Measurements from ENCODE around the gene ENPP7. TPM values are rescaled to one million over a fixed set of nuclear protein-coding genes. Genes with fewer than 3 reads are reported as not detected.
A peak's percentile ranks its signal among the peaks of the same experiment; 100 is the strongest.

ENPP7 gene
- total and polyA plus RNA-seq, 11 donors: not detected

DNA sequence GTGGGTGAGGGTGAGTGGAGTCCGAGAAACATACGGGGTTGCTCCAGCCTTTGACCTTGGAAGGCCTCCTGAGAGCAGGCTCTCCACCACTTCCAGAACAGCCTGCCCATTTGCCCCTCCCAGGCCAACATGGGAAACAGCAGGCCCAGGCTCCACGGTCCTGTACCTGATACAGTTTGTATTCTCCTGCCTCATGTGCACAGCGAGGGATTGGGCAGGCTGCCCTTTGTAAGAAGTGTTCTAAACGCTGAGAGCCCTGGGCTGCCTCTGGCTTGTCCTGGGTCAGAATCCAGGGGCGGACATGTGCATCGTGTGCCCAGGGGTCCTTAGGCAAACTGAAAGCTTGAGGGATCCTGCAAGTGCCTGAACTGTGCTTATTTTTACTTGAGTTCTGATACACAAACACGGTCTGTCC is 43.8 kb downstream of the ENPP7 start:
- H3K27me3 ChIP-seq: peaks cover 0 to 57% (median 10%) of the 10 kb centered on the region in 9 donors
- WGBS, 4 donors: 85 to 89% (median 86%) methylated on average over 8 of the region's 8 CpGs
- intact Hi-C loops (cut with DNase I): no loop called here

DNA sequence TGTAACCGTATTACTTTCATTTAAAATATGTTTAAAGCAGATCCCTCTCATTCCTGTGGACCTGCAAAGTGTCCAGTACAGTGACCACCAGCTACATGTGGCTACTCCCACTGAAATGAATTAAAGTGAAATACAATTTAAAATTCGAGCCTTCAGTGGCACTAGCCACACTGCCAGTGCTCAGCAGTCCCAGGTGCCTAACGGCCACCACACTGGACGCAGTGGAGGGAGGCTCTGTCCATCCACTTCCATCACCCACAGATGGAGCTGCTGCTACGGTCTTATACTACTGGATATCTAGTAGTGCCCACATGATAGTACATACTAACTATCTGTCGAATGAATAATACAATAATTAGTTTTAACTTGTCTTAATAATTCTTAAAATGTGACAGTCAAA is 44.9 kb downstream of the ENPP7 start:
- ATAC-seq: no peak
- intact Hi-C loops (cut with DNase I): loop anchor here in 3 of 10 donors (2.0 to 5.0 kb wide), 2 partner anchors 29 to 33 kb away; no protein-coding TSS in a partner anchor
- Histone ChIP-seq H3K27ac (no peak overlapping the region), H3K36me3 (no peaks in the 10 kb centered on the region), H3K27me3 (peaks cover 0 to 63% (median 10%) of the 10 kb centered on the region in 9 donors), H3K4me1 (peaks cover 0 to 34% (median 17%) of the 10 kb centered on the region in 12 donors), H3K4me3 (no peak overlapping the region), H3K9me3 (no peaks in the 10 kb centered on the region)
- TF ChIP-seq, protein P1, sequence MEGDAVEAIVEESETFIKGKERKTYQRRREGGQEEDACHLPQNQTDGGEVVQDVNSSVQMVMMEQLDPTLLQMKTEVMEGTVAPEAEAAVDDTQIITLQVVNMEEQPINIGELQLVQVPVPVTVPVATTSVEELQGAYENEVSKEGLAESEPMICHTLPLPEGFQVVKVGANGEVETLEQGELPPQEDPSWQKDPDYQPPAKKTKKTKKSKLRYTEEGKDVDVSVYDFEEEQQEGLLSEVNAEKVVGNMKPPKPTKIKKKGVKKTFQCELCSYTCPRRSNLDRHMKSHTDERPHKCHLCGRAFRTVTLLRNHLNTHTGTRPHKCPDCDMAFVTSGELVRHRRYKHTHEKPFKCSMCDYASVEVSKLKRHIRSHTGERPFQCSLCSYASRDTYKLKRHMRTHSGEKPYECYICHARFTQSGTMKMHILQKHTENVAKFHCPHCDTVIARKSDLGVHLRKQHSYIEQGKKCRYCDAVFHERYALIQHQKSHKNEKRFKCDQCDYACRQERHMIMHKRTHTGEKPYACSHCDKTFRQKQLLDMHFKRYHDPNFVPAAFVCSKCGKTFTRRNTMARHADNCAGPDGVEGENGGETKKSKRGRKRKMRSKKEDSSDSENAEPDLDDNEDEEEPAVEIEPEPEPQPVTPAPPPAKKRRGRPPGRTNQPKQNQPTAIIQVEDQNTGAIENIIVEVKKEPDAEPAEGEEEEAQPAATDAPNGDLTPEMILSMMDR (IDR thresholded peaks at IDR 0.05): no peak
- TF ChIP-seq POLR2A (IDR thresholded peaks at IDR 0.05): no peak
- 85 to 89% (median 87%) methylated on average over 6 of the region's 6 CpGs for WGBS, 4 donors
- no peak for DNase-seq

More for the DNA sequence above, 43.8 kb downstream of the ENPP7 start:
- Histone ChIP-seq H3K4me3 (no peak overlapping the region), H3K36me3 (no peaks in the 10 kb centered on the region), H3K27ac (no peak overlapping the region), H3K4me1 (peaks cover 0 to 28% (median 17%) of the 10 kb centered on the region in 12 donors), H3K9me3 (no peaks in the 10 kb centered on the region)
- DNase-seq (peak in 1 of 5 donors; percentile 33), ATAC-seq (no peak)
- TF ChIP-seq POLR2A (IDR thresholded peaks at IDR 0.05): no peak
- TF ChIP-seq, protein P1 (IDR thresholded peaks at IDR 0.05): no peak

DNA sequence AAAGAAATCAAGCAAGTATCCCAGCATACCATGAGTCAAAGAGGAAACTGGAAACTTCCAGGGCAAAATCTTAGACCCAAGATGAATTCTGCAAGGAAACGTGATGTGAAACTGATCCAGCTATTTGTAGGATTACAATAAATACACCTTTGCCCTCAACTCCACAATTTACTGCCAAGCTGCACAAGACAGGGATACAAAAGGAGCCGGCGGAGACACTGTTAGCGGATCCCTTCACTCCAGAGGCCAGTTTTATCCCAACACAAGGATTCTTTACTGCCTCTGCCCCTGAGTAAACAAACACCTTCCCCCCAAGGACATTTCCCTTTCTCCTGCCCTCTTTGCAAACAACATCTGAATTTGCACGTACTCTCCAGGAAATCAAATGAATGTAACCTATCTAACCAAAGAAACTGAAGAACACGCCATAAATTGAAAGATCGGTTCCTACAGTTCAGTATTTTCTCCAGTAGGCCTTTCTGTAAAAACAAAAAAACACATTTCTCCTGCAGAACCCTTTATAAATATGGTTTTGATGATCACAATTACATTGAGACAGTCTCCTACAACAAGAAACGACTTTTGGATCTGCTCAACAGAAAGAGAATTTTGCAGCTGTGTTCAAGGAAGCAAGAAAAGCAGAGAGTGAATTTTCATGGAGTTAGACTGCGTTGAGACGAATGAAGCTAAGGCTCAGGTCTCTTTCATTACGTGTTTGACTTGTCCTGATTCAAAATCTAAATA is 45.8 kb downstream of the ENPP7 start:
- H3K9me3 ChIP-seq: no peaks in the 10 kb centered on the region
- TF ChIP-seq, protein P1 (IDR thresholded peaks at IDR 0.05): no peak
- TF ChIP-seq POLR2A (IDR thresholded peaks at IDR 0.05): no peak
- peak overlapping the region; percentile 55 to 84 (median 74) for H3K27ac ChIP-seq
- H3K4me3 ChIP-seq: peak overlapping the region in 7 of 12 donors; percentile 60 to 96 (median 70)
- H3K36me3 ChIP-seq: no peaks in the 10 kb centered on the region
- H3K27me3 ChIP-seq: peaks cover 0 to 69% (median 10%) of the 10 kb centered on the region in 9 donors
- 53 to 67% (median 61%) methylated on average over 11 of the region's 11 CpGs for WGBS, 4 donors
- intact Hi-C loops (cut with DNase I): loop anchor here in 3 of 10 donors (2.0 to 5.0 kb wide), 2 partner anchors 30 to 34 kb away; no protein-coding TSS in a partner anchor
- peaks cover 0 to 35% (median 17%) of the 10 kb centered on the region in 12 donors for H3K4me1 ChIP-seq
- DNase-seq (no peak), ATAC-seq (no peak)
